K562 (cell line): Measurements from ENCODE around the gene HADHA. TPM values are rescaled to one million over a fixed set of nuclear protein-coding genes. Genes with fewer than 3 reads are reported as not detected.

Source experiments
- ATAC-seq: fragments of 200-7000 bp; cut with Tn5 transposase; 3 replicates; pipeline ENCODE4 v1.9.1; 2020; ENCODE audit warnings: moderate library complexity
- BruUV-seq: library from RNA; stranded (reverse); fragments of 400-500 nt; replicated peaks from 2 replicates; lab custom pipeline; 2021; lab: Mats Ljungman, UMichigan
- CTCF ChIA-PET: fragments of 300-600 bp; formaldehyde crosslinking; extraction: SDS; loops from one replicate; lab custom pipeline; 2021; ENCODE audit warnings: low intra/inter-chr PET ratio; lab: Yijun Ruan, JAX
- POLR2A ChIA-PET: fragments of 300-600, 350-650 bp; sonication (Branson Sonifier 250); formaldehyde crosslinking; extraction: SDS; loops from one replicate; lab custom pipeline; 2021; ENCODE audit warnings: antibody characterized with exemption, inconsistent platforms; lab: Yijun Ruan, JAX
- DNase-seq, 4 experiments: peaks; one replicate each; pipeline versions ENCODE4 v3.0.0 to v3.0.0-alpha.2; 2011 to 2018; ENCODE audit warnings: low spot score in 3 of 4, mixed read lengths in 3 of 4; ENCODE audit errors: extremely low read depth in 1 of 4
- FAIRE-seq: peaks from 2 replicates; lab custom pipeline; 2011; peaks lifted over from hg19 to GRCh38; lab: Jason Lieb, UNC
- H2AFZ ChIP-seq: 2 replicates; pipeline ENCODE4 v1.6.0; 2011; ENCODE audit warnings: low read depth, low read length, control low read depth, inconsistent platforms
- H3K27ac ChIP-seq: fragments of 200-600 bp; 3 replicates; pipeline ENCODE4 v1.8.0; 2011; ENCODE audit warnings: low read depth, mild to moderate bottlenecking, control low read depth, inconsistent platforms, low read length, moderate library complexity, mixed read lengths; ENCODE audit errors: extremely low read depth
- H3K27me3 ChIP-seq, 2 experiments: fragments of 300-600 bp in 1 of 2; 2 replicates in 1 of 2; 3 replicates in 1 of 2; pipeline versions ENCODE4 v1.6.0 to v1.8.0; 2011; ENCODE audit warnings: inconsistent platforms in 2 of 2, low read length in 2 of 2, mild to moderate bottlenecking in 1 of 2, mixed read lengths in 1 of 2, moderate library complexity in 1 of 2; ENCODE audit not compliant: control insufficient read depth in 2 of 2, insufficient read depth in 2 of 2
- H3K36me3 ChIP-seq: fragments of 300-600 bp; 3 replicates; pipeline ENCODE4 v1.8.0; 2011; ENCODE audit warnings: mild to moderate bottlenecking, low read length, inconsistent platforms; ENCODE audit not compliant: control insufficient read depth, insufficient read depth
- H3K4me1 ChIP-seq, 2 experiments: fragments of 200-600 bp in 1 of 2; replicated peaks in 1 of 2; 2 replicates in 1 of 2; 3 replicates in 1 of 2; pipeline versions ENCODE4 v1.5.1 to v1.8.0; 2011; ENCODE audit warnings: inconsistent platforms in 2 of 2, low read length in 2 of 2, mild to moderate bottlenecking in 1 of 2, mixed read lengths in 1 of 2, moderate library complexity in 1 of 2; ENCODE audit not compliant: control insufficient read depth in 2 of 2, insufficient read depth in 2 of 2
- H3K4me2 ChIP-seq: 2 replicates; pipeline ENCODE4 v1.6.1; 2011; ENCODE audit warnings: low read length, control low read depth, inconsistent platforms, mixed read lengths; ENCODE audit not compliant: insufficient read depth
- H3K4me3 ChIP-seq: fragments of 200-600 bp; sonication (generic), shearing (Covaris generic); 2 replicates; pipeline ENCODE4 v1.5.1; 2016; ENCODE audit warnings: control low read depth, inconsistent platforms
- H3K79me2 ChIP-seq: fragments of 200-600 bp; 3 replicates; pipeline ENCODE4 v1.8.0; 2011; ENCODE audit warnings: low read length, inconsistent platforms; ENCODE audit not compliant: control insufficient read depth, insufficient read depth
- H3K9ac ChIP-seq, 2 experiments: 2 replicates each; pipeline versions ENCODE4 v1.6.0 to v1.6.1; 2011; ENCODE audit warnings: low read depth in 2 of 2, low read length in 2 of 2, control low read depth in 1 of 2, inconsistent platforms in 1 of 2, mild to moderate bottlenecking in 1 of 2, mixed read lengths in 1 of 2; ENCODE audit not compliant: insufficient read depth in 1 of 2
- H3K9me1 ChIP-seq: one replicate; pipeline ENCODE4 v1.6.0; 2011; ENCODE audit warnings: inconsistent platforms, mild to moderate bottlenecking, low read length, moderate library complexity; ENCODE audit not compliant: control insufficient read depth, insufficient read depth
- H3K9me3 ChIP-seq: replicated peaks from 2 replicates; pipeline ENCODE4 v1.5.1; 2011; ENCODE audit warnings: low read depth, low read length, inconsistent platforms; ENCODE audit not compliant: control insufficient read depth, insufficient read depth
- H4K20me1 ChIP-seq: replicated peaks from 2 replicates; pipeline ENCODE4 v1.6.1; 2011; ENCODE audit warnings: low read length, inconsistent platforms, mixed read lengths; ENCODE audit not compliant: control insufficient read depth, insufficient read depth
- EGR1 ChIP-seq: fragments of 450-650 bp; conservative IDR thresholded peaks from 2 replicates; pipeline ENCODE4 v1.6.1; 2017; ENCODE audit warnings: mild to moderate bottlenecking
- MTA3 ChIP-seq: fragments of 450-650 bp; formaldehyde crosslinking; IDR thresholded peaks from 2 replicates; pipeline ENCODE4 v1.6.1; 2017; ENCODE audit warnings: mild to moderate bottlenecking, borderline replicate concordance
- TFAP4 ChIP-seq: sonication (generic); formaldehyde crosslinking; IDR thresholded peaks from 2 replicates; pipeline ENCODE4 v1.8.0; 2022; ENCODE audit warnings: missing genetic modification reagents, mild to moderate bottlenecking, moderate library complexity, borderline replicate concordance
- ZEB2 ChIP-seq: fragments of 450-650 bp; IDR thresholded peaks from 2 replicates; pipeline ENCODE4 v1.6.1; 2016
- ZNF384 ChIP-seq: IDR thresholded peaks from 2 replicates; pipeline ENCODE4 v1.6.1; 2012; ENCODE audit warnings: low read depth, low read length, improper control_type of control experiment
- ZNF830 ChIP-seq: fragments of 250-450 bp; sonication (Bioruptor Pico); IDR thresholded peaks from 2 replicates; pipeline ENCODE4 v1.5.0; 2021; ENCODE audit warnings: mild to moderate bottlenecking
- WGBS: fragments of 100-300 bp; shearing (Covaris generic); methylation state at CpG from one replicate; pipeline ENCODE4 v1.1.6; 2016; ENCODE audit warnings: low coverage, mixed read lengths; ENCODE audit not compliant: insufficient coverage; ENCODE audit errors: missing lambda C conversion rate; 5-methylcytosine and 5-hydroxymethylcytosine counted together
- in situ Hi-C: fragments of 300-500 bp; cut with MboI; formaldehyde crosslinking; loops from 4 replicates; pipeline ENCODE4 v1.15.0; 2018; ENCODE audit warnings: inconsistent platforms, mixed read lengths
- intact Hi-C: fragments of 100-400 bp; cut with micrococcal nuclease; formaldehyde crosslinking; loops from 2 replicates; pipeline ENCODE4 v1.14.2; 2022
- polyA plus RNA-seq, 8 experiments: library from polyadenylated mRNA; depleted of rRNA in 4 of 8; stranded (reverse) in 5 of 8; unstranded in 3 of 8; fragments of >200 nt; fragmentation: Nextera tagmentation in 2 of 8; fragmentation: Illumina TruSeq in 1 of 8; extraction: Ambion mirVana in 2 of 8; extraction: Trizol in 1 of 8; gene quantifications; 2 replicates each; pipeline versions ENCODE4 v1.2.1 to v1.2.3, GENCODE V29; 2011 to 2014; ENCODE audit warnings: inconsistent platforms in 1 of 8, missing spikeins in 1 of 8
- total RNA-seq, 7 experiments: library from RNA; depleted of rRNA in 6 of 7; stranded (reverse); fragments of >200 nt in 6 of 7; fragmentation: Illumina TruSeq in 2 of 7; extraction: Trizol in 2 of 7; gene quantifications; 2 replicates each; pipeline versions ENCODE4 v1.2.1 to v1.2.3, GENCODE V29; 2011 to 2021; ENCODE audit warnings: low replicate concordance in 1 of 7

Gene HADHA
- total and polyA plus RNA-seq, 9 of the 15 experiments (the other 6 are each of a cell fraction or from before 2014, with no cell fraction given), result 145 to 326 (median 202) TPM

GRCh38 chr2:26176279-26176615 is 68.2 kb downstream of the HADHA start:
- intact Hi-C loops (no loop called here), in situ Hi-C loops (no loop called here)
- BruUV-seq, result no TSS peak
- ChIA-PET CTCF (no interaction called here), POLR2A (interaction anchor here (1.1 kb wide), 1 partner anchor 10 kb away, joined by 3 read pairs; no protein-coding TSS in a partner anchor)
- Histone ChIP-seq H3K4me3 (no peak overlapping the region), H4K20me1 (no peaks in the 10 kb centered on the region), H3K4me2 (no peak overlapping the region), H3K27me3 (no peaks in the 10 kb centered on the region), H3K9me3 (no peaks in the 10 kb centered on the region), H3K36me3 (no peaks in the 10 kb centered on the region), H3K9ac (peak overlapping the region in 1 of 2 experiments; percentile 55; a peak in 1 of 4 replicates), H3K4me1 (peaks cover 4 to 54% of the 10 kb centered on the region in 2 experiments; a peak in 4 of 5 replicates), H3K9me1 (no peaks in the 10 kb centered on the region), H2AFZ (no peak overlapping the region), H3K79me2 (no peaks in the 10 kb centered on the region), H3K27ac (no peak overlapping the region)
- DNase-seq, result peak in 1 of 4 experiments; percentile 14
- FAIRE-seq, result no peak
- 61% methylated on average over 10 of the region's 11 CpGs for WGBS
- no peak for TF ChIP-seq MTA3
- no peak for ATAC-seq

- DNase-seq (peak in 1 of 4 experiments; percentile 23), FAIRE-seq (no peak), ATAC-seq (peak; percentile 18; the same call in 2 of the 3 replicates)
- intact Hi-C loops, result no loop called here
- Histone ChIP-seq H3K4me3 (no peak overlapping the region), H3K4me1 (peaks cover 4 to 57% of the 10 kb centered on the region in 2 experiments; a peak in 4 of 5 replicates), H3K4me2 (no peak overlapping the region), H3K27me3 (no peaks in the 10 kb centered on the region), H3K36me3 (no peaks in the 10 kb centered on the region), H3K27ac (no peak overlapping the region), H4K20me1 (no peaks in the 10 kb centered on the region), H3K9me3 (no peaks in the 10 kb centered on the region), H3K9ac (peak overlapping the region in 1 of 2 experiments; percentile 55; a peak in 1 of 4 replicates), H3K9me1 (no peaks in the 10 kb centered on the region), H2AFZ (no peak overlapping the region), H3K79me2 (no peaks in the 10 kb centered on the region)
- in situ Hi-C loops, result no loop called here
- TF ChIP-seq ZEB2 (no peak), ZNF384 (no peak), TFAP4 (CRISPR knock-in tag) (peak; percentile 39; the same call in 1 of the 2 replicates), ZNF830 (CRISPR knock-in tag) (no peak), EGR1 (peak; percentile 40)
- CTCF ChIA-PET, result interaction anchor here (0.6 kb wide), 3 partner anchors 9 to 813 kb away, joined by 3 read pairs; no protein-coding TSS in a partner anchor
- no TSS peak for BruUV-seq
- POLR2A ChIA-PET, result interaction anchor here (0.6 to 1.1 kb wide), 4 partner anchors 10 to 69 kb away, joined by 3 to 4 read pairs (median 3); no protein-coding TSS in a partner anchor
- 47% methylated on average over 10 of the region's 15 CpGs for WGBS
Observed at GRCh38 chr2:26175466-26176278, 68.8 kb downstream of the HADHA start.
